GM03348 (cell line): ENCODE measurements around the gene SELE.
A peak's percentile ranks its signal among the peaks of the same experiment; 100 is the strongest.
"Not testable (repeated sequence)": the region's sequence is repeated elsewhere in the genome, so short reads cannot be mapped to it uniquely, and the experiment has no call there.

Experiments used
- DNase-seq: peaks from one replicate; pipeline ENCODE4 v3.0.0; 2012; ENCODE audit warnings: low spot score

Gene SELE

GRCh38 chr1:169723763-169724162, 10.1 kb downstream of the SELE start:
- DNase-seq: no peak

GRCh38 chr1:169722779-169723178, 11.1 kb downstream of the SELE start:
- DNase-seq: no peak

DNA sequence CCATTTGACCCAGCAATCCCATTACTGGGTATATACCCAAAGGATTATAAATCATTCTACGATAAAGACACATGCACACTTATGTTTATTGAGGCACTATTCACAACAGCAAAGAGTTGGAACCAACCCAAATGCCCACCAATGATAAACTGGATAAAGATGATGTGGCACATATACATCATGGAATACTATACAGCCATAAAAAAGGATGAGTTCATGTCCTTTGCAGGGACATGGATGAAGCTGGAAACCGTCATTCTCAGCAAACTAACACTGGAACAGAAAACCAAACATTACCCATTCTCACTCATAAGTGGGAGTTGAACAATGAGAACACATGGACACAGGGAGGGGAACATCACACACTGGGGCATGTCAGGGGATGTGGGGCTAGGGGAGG, 18.8 kb downstream of the SELE start:
- DNase-seq: not testable (repeated sequence)

DNA sequence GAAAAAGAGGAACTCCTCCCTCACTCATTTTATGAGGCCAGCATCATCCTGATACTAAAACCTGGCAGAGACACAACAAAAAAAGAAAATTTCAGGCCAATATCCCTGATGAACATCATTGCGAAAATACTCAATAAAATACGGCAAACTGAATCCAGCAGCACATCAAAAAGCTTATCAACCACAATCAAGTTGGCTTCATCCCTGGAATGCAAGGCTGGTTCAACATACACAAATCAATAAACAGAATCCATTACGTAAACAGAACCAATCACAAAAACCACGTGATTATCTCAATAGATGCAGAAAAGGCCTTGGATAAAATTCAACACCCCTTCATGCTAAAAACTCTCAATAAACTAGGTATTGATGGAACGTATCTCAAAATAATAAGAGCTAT, 20.8 kb downstream of the SELE start:
- DNase-seq: not testable (repeated sequence)

- no peak for DNase-seq
These were observed 21.6 kb downstream of the SELE start for GRCh38 chr1:169712309-169712631.

DNA sequence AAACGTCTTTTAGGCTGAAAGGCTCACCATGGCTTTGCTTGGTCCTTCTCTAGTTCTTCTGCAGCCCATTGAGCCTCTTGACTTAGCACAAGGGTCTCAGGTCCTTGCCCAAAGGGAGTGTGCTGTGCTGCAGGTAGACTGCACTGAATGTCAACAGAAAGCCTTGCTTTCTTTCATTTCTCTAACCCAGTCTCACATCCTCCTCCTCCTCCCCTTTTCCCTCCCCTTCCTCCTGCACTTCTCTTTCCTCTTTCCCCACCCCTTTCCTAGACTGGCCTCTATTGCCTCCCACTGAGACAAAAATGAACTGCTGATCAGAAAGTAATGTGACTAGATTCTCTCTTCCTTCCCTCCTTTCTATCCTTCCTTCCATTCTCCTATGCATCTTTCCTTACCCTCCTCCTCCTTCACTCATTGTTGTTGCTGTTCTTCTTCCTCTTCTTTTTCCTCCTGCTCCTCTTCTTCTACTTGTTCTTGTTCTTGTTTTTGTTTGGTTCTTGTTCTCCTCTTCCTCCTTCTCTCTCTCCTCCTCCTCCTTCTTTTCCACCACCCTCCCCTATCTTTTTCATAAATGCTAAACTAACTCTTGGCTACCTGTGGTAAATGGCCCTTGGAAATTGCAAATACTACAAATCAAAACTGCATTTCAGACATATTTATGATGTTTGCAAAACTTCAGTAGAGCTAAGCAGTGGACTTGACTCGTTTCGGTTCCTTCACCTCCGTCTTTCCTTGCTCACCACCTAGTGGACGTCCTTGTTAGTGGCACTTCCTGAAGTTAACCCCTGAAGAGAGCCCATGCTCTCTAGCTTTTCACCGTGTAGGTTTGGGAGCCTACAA, 22.2 kb downstream of the SELE start, which contains the start of gene SELL:
TSS of gene SELL (minus strand) at position 152 of the 840 bp plus-strand sequence. CDS start at position 30, 122 bp downstream.
- DNase-seq: peak; percentile 63

GRCh38 chr1:169708647-169709046, 25.2 kb downstream of the SELE start:
- DNase-seq: no peak

DNA sequence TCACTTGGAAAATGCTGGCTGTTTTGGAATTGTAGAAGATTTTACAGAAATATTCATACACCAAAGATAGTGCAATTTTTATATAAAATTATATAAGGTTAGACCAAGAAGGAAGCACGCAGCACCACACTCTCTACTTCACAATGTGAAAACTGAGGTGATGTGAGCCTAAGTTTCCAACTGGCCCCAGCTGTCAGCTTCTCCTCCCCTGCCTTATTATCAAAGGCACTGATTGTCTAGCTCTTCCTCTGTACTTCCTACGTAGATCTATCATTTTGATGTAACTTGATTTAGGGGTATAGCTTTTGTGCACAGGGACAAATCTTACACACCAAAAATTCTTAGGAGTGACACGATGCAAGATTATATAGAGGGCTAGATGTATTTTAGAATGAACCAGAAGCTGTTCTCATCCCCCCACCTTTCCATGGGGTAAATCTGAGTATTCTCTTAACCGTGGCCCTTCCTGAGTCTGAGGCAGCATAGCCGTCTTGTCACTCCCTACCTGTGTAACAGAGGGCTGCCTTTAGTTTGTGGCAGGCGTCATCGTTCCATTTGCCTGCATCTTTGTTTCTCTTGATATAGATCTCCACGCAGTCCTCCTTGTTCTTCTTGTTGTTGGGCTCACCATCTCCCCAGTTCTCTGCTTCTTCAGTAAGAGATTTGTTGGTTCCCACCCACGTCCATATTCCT, 25.8 kb downstream of the SELE start:
- no peak for DNase-seq

GRCh38 chr1:169704797-169705196, 29.1 kb downstream of the SELE start:
- DNase-seq: no peak

DNA sequence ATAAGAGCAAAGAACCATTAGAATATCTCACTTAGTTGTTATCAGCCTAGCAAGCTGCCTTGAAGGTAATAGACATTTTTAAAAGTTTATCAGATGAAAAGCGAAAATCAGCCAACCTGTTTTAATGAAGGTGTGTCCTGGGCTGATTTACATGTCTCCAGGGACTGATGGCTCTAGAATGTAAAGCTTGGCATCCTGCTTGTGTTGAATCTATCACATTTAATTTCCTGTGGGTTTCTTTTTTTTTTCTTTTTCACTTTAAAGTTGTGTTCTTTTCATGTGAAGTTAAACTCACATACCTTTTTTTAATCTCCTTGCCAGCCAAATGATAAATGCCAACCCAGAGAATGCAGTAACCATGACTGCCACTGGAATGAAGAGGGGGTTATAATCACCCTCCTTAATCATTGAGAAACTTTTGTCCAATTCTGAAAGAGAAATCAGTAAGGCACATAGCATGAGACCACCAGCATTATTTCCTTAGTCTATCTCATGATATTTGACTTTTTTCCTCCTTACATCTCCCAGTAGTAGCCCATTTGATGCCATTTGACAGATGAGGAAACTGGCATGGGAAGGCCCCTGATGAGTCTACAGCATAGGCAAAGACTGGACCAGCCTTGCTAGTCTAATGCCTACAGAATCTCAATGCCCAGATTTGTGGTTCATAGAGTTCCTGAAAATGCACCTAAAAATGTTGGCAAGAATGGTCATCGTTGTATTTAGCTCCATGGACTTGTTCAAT, 32.4 kb downstream of the SELE start:
- no peak for DNase-seq

DNA sequence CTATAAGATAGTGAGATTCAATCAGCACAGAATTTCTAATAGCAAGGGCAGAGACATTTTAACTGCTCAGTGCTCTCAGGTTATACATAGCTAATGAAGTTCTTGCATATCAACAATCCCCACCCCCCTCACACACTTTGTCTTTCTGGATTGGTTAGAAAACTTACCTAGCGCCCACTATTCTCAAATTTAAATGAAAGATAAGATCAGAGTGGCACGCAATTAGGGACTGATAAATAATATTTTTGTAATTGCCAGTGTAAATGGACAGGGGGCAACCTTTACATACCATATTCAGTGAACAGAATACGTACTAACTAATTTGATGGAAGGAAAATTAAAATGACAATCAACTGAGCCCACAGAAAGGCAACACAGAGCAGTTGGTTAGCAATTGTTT, 34.2 kb downstream of the SELE start:
- no peak for DNase-seq

GRCh38 chr1:169698976-169699375, 34.9 kb downstream of the SELE start:
- DNase-seq: no peak

- DNase-seq: no peak
These were observed 36.1 kb downstream of the SELE start for GRCh38 chr1:169697755-169698154.

- no peak for DNase-seq
These were observed 37.4 kb downstream of the SELE start for GRCh38 chr1:169696273-169697100.

- no peak for DNase-seq
These were observed 39.4 kb downstream of the SELE start for GRCh38 chr1:169694304-169695075.

DNA sequence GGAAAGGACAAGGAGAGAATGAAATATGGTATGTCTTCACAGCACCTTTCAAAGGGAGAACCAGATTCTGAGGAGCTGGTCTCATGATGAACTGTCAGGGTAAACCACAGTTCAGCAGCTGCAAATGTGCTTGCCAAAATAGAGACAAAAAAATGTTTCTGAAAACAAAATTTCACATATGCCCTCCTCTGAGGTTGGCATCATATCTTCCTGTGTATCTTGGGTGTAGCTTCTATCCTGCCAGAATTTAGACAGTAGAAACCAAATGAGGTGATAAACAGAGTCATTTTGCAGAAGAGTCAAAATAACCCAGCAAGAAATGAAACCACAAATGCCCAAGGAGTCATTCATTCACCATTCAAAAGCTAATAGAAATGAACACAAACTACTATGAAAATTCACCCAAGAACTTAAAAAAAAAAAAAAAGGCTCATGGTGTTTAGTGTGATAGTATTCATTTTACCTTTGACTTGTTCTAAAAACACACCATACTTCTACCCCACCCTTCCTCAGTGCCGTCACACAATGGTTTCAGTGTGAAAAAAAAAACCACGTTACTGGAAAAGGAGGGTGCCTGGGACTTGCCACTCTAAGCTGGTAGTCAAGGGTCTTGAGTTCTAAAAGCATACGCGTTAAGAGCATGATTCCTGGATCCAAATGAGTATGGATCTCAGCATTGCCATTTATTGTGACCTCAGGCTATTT, 41.0 kb downstream of the SELE start:
- DNase-seq: no peak

- no peak for DNase-seq
These were observed 43.4 kb downstream of the SELE start for GRCh38 chr1:169690489-169690888.

- no peak for DNase-seq
These were observed 44.5 kb downstream of the SELE start for GRCh38 chr1:169689395-169689794.

- not testable (repeated sequence) for DNase-seq
These were observed 45.5 kb downstream of the SELE start for GRCh38 chr1:169688377-169688776.

DNA sequence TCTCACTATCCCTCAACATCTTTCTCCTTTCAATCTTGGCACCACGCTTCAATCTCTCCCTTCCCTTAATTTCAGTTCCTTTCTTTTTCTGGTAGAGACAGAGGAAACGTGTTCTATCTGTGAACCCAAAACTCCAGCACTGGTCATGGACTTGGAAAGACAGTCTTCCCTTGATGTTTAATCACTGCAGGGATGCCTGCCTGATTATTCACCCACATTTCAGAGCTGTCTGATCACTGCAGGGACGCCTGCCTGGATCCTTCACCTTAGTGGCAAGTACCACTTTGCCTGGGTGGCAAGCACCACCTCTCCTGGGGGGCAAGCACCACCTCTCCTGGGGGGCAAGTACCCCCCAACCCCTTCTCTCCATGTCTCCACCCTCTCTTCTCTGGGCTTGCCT, 50.2 kb downstream of the SELE start:
- no peak for DNase-seq
